ENCODE data around the gene PCDHGA7. TPM values are rescaled to one million over a fixed set of nuclear protein-coding genes. Genes with fewer than 3 reads are reported as not detected.

The PCDHGA7 gene
- total RNA-seq, 1 experiment from 2014 or later, result 0.83 TPM

- Histone ChIP-seq H2BK120ac (ENCODE audit: low read depth, low read length, poor library complexity, severe bottlenecking) (no peak overlapping the region), H3T11ph (ENCODE audit: low read length) (no peak overlapping the region), H3K23me2 (ENCODE audit: insufficient read length, low read depth, low read length, poor library complexity, severe bottlenecking) (no peaks in the 10 kb centered on the region), H3K4me1 (ENCODE audit: insufficient read depth, low read length) (no peaks in the 10 kb centered on the region), H3K27ac (ENCODE audit: insufficient read length, low read depth, low read length) (no peak overlapping the region), H3K56ac (ENCODE audit: insufficient read length, low read depth, low read length) (no peak overlapping the region), H3K18ac (ENCODE audit: insufficient read length, low read depth, low read length) (no peak overlapping the region), H2BK20ac (ENCODE audit: low read depth, low read length, poor library complexity, severe bottlenecking) (no peak overlapping the region), H4K91ac (ENCODE audit: insufficient read length, low read depth, low read length) (no peak overlapping the region), H2BK15ac (ENCODE audit: low read depth, low read length) (no peak overlapping the region), H3K14ac (ENCODE audit: insufficient read depth, low read length) (no peak overlapping the region), H2AFZ (ENCODE audit: low read length) (no peak overlapping the region), H3K27me3 (ENCODE audit: insufficient read depth, low read length) (no peaks in the 10 kb centered on the region), H4K8ac (replicated peaks; ENCODE audit: insufficient read length, low read depth, low read length) (no peak overlapping the region), H3K79me2 (ENCODE audit: insufficient read depth, low read length) (no peaks in the 10 kb centered on the region), H3K23ac (ENCODE audit: insufficient read length, low read depth, low read length) (no peak overlapping the region), H3K4ac (ENCODE audit: low read depth, low read length) (no peak overlapping the region), H3K4me2 (ENCODE audit: insufficient read depth, insufficient read length, low read length) (no peak overlapping the region), H3K9me3 (ENCODE audit: control insufficient read depth, low read depth, low read length) (peaks cover 34% of the 10 kb centered on the region), H4K5ac (ENCODE audit: insufficient read length, low read depth, low read length) (no peak overlapping the region), H2BK5ac (ENCODE audit: insufficient read length, low read length) (no peak overlapping the region), H3K79me1 (ENCODE audit: insufficient read depth, low read depth, low read length, poor library complexity, severe bottlenecking) (no peaks in the 10 kb centered on the region), H2AK5ac (ENCODE audit: insufficient read length, low read length) (no peak overlapping the region), H2BK12ac (ENCODE audit: insufficient read length, low read depth, low read length) (no peak overlapping the region), H3K9ac (ENCODE audit: extremely low read depth, insufficient read length, low read length) (no peak overlapping the region), H4K20me1 (ENCODE audit: control insufficient read depth, insufficient read depth, insufficient read length) (no peaks in the 10 kb centered on the region)
- Mint-ChIP-seq H3K27ac (no peak overlapping the region), H3K9me3 (peaks cover 47 to 70% of the 10 kb centered on the region in 2 experiments), H3K4me3 (no peak overlapping the region), H3K27me3 (ENCODE audit: low read depth) (no peaks in the 10 kb centered on the region), H3K36me3 (ENCODE audit: insufficient read depth in 1 of 3, low read depth in 3 of 3) (peaks cover 19 to 44% (median 38%) of the 10 kb centered on the region in 3 experiments), H3K4me1 (no peaks in the 10 kb centered on the region)
- no peak for TF ChIP-seq CTCF (conservative IDR thresholded peaks at IDR 0.05)
- WGBS (ENCODE audit: extremely low coverage, insufficient read length, low lambda C conversion rate), result no CpG with 5 or more reads among the region's 61 CpGs
- no peak for DNase-seq
These were observed 17.2 kb downstream of the PCDHGA7 start for GRCh38 chr5:141399555-141400258.
